ENCODE data around the gene KRTAP2-2.

GRCh38 chr17:41060052-41060604, 5.1 kb upstream of the KRTAP2-2 start, which contains the start of gene KRTAP2-3:
- TF ChIP-seq CTCF (IDR thresholded peaks at IDR 0.05) (no peak), POLR2A (IDR thresholded peaks at IDR 0.05) (no peak)
